ENCODE measurements around the gene ACVR1B.

The ACVR1B gene

GRCh38 chr12:52026263-52026662, 74.8 kb downstream of the ACVR1B start:
- DNase-seq: no peak

GRCh38 chr12:52027085-52027843, 75.8 kb downstream of the ACVR1B start:
- no peak for DNase-seq

- no peak for DNase-seq
These were observed 78.2 kb downstream of the ACVR1B start for GRCh38 chr12:52029685-52030084.

GRCh38 chr12:52032446-52032803, 80.9 kb downstream of the ACVR1B start:
- no peak for DNase-seq

GRCh38 chr12:52032804-52033445, 81.4 kb downstream of the ACVR1B start:
- peak; percentile 85 for DNase-seq

GRCh38 chr12:52033446-52034140, 82.1 kb downstream of the ACVR1B start:
- DNase-seq: no peak

GRCh38 chr12:52035190-52035589, 83.7 kb downstream of the ACVR1B start:
- no peak for DNase-seq

GRCh38 chr12:52035926-52036325, 84.4 kb downstream of the ACVR1B start:
- no peak for DNase-seq

GRCh38 chr12:52036587-52037171, 85.2 kb downstream of the ACVR1B start:
- DNase-seq: peak; percentile 78

- DNase-seq: no peak
These were observed 85.9 kb downstream of the ACVR1B start for GRCh38 chr12:52037248-52037861.

- DNase-seq: no peak
These were observed 86.9 kb downstream of the ACVR1B start for GRCh38 chr12:52038447-52038846.

GRCh38 chr12:52041035-52041434, 89.5 kb downstream of the ACVR1B start:
- no peak for DNase-seq

- peak; percentile 24 for DNase-seq
These were observed 90.2 kb downstream of the ACVR1B start for GRCh38 chr12:52041695-52042123.

- DNase-seq: no peak
These were observed 91.3 kb downstream of the ACVR1B start for GRCh38 chr12:52042706-52043385.

GRCh38 chr12:52043386-52044212, 92.1 kb downstream of the ACVR1B start:
- DNase-seq: no peak

GRCh38 chr12:52044292-52044983, 92.9 kb downstream of the ACVR1B start:
- DNase-seq: no peak

GRCh38 chr12:52045794-52046199, 94.3 kb downstream of the ACVR1B start:
- DNase-seq: no peak

All from stimulated activated CD4-positive, alpha-beta T cell treated with anti-CD3 and anti-CD28 coated beads, Interleukin-4, amount 100 ng/mL, for 1 hour (primary cell).